Stimulated activated CD4-positive, alpha-beta T cell treated with anti-CD3 and anti-CD28 coated beads, Interleukin-12 subunit alpha, Interleukin-12 subunit beta, amount 100 ng/mL, for 24 hours (primary cell): ENCODE measurements around the gene RIPK3.
A peak's percentile ranks its signal among the peaks of the same experiment; 100 is the strongest.
"Not testable (repeated sequence)": the region's sequence is repeated elsewhere in the genome, so short reads cannot be mapped to it uniquely, and the experiment has no call there.

Experiments used
- DNase-seq, 2 experiments: peaks; one replicate each; pipeline ENCODE4 v3.0.0-alpha.2; 2020; ENCODE audit warnings: low read depth in 2 of 2

The RIPK3 gene

DNA sequence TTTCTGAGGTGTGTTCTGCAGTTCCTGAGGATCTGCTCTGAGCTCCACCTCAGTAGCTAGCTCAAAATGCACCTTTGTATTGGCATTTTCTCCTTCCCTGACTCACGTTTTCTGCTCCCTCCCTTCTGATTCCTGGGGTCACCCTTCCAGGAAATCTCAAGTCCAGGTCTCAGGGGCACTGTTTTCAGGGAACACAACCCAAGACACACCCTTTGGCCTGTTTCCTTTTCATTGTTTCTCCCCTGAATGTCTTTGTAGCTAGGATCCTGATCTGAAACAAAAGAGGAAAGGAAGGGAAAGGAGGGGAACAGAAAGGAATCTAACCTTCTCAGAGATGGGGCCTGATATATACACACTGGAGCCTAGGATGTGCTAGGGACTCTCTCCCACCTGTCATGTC is 7.3 kb upstream of the RIPK3 start:
- DNase-seq = no peak

DNA sequence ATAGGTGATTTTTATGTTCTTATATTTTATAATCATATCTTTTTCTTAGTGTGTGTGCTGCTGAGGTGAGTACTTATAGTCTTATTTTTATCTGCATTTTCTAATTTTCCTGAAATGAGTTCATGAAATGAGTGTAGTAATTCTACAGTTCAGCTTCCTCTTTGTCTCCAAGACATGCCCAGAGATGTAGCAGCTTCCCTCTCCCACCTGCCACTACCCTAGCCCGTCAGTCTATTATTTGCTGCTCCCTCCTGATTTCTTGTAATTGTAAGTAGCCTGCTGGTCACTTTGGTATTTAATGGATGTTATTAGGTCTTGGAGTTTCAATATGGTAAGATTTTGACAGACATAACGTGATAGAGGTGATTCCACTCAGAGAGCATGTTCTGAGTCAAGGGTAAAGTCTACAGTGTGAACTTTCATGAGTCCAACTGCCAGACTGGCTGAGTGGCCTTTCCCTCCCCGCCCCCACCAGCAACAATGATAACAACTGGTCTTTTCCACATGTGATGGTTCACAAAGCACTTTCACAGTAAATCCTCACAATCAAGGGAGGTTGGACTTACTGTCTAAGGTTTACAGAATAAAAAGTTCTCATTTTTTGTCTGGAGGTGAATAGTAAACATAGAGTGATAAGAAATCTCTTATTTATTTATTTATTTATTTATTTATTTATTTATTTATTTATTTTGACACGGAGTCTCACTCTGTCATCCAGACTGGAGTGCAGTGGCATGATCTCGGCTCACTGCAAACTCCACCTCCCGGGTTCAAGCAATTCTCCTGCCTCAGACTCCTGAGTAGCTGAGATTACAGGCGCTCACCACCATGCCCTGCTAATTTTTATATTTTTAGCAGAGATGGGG is 4.2 kb upstream of the RIPK3 start:
- DNase-seq = no peak

DNA sequence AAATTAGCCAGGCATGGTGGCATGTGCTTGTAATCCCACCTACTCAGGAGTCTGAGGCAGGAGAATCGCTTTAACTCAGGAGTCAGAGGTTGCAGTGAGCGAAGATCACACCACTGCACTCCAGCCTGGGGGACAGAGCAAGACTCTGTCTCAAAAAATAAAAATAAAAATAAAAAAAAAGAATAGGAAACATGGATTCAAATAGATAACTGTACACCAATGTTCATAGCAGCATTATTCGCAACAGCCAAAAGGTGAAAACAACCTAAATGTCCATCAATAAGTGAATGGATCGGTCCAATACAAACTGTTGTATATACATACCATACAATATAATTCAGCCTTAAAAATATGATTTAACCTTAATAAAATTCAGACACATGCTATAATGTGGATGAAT is 3.1 kb upstream of the RIPK3 start:
- DNase-seq = no peak

DNA sequence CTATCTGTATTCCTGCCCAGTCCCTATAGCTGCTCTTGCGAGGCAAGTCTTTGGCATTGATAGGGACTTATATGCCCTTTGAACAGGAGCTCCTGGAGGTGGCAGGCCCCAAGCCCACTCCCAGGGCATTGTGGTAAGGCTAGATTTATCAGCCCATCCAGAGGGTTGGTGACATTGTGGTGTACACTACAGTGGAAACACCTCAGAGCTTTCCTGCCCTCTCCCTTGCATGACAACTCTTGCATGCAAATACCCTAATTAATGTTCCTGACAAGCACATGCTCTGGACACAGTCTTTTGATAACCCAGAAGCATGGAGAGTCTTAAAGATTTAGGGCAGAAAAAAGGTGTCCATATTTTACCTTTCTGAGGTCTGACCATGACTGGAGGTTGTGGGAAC is 815 bp upstream of the RIPK3 start:
- DNase-seq = no peak

DNA sequence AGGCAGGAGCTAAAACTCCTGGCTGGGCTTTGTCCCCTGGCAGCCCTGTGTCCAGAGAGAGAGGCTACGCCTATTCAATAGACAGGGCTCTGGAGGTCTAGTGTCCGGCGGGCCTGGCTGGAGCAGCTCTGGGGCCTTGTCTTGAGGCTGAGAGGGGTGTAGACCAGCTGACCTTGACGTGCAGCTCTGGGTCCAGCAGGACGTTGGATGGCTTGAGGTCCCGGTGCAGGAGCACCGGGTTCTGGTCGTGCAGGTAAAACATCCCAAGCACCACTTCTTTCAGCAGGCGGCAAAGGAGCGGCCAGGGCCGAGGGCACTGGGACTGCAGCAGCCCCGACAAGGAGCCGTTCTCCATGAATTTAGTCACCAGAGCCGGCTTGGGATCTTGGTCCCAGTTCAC is 948 bp downstream of the RIPK3 start:
- no peak for DNase-seq

DNA sequence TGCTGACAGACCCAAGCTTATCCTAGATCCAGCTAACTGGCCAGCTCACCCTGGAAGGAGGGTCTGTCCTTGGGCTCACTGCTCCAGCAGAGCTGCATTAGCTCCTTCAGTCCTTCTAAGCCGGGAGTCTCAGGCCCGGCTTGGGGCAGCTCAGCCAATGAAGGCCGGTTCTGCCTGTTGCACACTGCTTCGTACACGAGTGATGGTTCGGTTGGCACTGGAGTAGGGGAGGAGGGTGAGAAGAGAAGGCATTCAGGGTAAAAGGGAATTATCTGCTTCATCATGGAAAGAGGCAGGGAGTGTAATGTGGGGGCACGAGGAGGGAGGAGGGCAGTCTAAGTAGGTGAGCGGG is 2.0 kb downstream of the RIPK3 start:
- DNase-seq = no peak

- DNase-seq = no peak
Measured at GRCh38 chr14:24337144-24337823, 2.5 kb downstream of the RIPK3 start.

- DNase-seq = no peak
Measured at GRCh38 chr14:24335461-24336171, 4.2 kb downstream of the RIPK3 start.

- no peak for DNase-seq
Measured at GRCh38 chr14:24334431-24335291, 5.1 kb downstream of the RIPK3 start, which contains the start of gene ADCY4. Gene ADCY4 (minus strand): TSS chr14:24335071. CDS start chr14:24334652, 419 bp downstream.

GRCh38 chr14:24332268-24332993 is 7.4 kb downstream of the RIPK3 start:
- DNase-seq = peak; percentile 62 to 76

DNA sequence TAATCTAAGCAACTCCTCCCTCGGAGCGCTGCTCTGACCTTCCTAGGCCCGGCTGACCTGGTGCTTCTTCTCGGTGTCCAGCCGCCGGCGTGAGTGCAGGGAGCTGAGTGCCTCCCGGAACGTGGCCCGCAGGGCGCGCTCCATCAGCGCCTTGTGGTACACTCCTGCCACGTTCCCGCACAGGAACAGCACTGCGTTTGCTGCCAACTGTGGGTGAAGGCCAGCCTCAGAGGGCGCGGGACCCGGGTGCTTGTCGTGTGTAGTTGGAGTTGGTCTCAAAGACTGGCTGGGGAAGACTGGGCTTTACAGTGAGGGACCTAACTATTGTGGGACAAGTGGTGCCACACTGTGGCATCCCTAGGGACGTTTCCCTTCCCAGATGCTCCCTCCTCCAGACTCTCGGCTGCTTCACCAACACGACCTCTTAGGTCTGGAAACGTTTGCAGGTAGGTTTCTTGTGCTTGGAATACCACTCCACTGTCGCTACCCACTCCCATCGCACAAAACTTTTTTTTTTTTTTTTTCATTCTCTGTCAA is 8.0 kb downstream of the RIPK3 start:
- no peak for DNase-seq

DNA sequence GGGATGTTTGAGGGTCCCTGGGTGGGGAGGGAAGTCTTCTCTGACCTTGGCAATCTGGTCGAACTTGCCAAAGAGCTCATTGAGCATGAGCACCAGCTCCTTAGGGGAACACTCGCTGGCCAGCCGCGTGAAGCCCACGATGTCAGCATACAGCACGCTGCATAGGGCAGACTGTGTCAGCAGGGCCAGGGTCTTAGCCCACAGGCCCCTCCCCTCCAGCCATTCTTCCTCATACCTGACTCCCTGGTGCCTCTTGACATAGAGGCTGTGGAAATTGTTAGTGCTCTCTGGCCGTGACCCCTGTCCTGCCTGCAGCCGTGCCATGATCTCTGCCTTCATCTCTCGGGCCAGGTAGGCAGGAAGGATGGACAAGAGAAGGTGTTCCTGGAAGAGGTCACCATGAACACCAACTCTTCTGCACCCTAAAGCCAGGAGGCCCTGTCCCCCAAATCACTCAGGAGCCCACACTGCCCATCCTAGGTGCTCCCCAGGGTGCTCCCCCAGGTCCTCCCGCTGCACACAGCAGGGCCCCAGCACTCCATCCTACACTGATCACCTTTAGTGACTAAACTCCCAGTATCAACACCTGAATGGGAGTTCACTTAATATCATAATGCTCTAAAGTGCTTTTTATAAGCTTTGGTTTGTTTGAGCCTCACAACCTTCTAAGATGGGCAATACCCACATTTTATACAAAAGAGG is 8.7 kb downstream of the RIPK3 start:
- DNase-seq = no peak

- DNase-seq = no peak
Measured at GRCh38 chr14:24329736-24330135, 10.1 kb downstream of the RIPK3 start.

DNA sequence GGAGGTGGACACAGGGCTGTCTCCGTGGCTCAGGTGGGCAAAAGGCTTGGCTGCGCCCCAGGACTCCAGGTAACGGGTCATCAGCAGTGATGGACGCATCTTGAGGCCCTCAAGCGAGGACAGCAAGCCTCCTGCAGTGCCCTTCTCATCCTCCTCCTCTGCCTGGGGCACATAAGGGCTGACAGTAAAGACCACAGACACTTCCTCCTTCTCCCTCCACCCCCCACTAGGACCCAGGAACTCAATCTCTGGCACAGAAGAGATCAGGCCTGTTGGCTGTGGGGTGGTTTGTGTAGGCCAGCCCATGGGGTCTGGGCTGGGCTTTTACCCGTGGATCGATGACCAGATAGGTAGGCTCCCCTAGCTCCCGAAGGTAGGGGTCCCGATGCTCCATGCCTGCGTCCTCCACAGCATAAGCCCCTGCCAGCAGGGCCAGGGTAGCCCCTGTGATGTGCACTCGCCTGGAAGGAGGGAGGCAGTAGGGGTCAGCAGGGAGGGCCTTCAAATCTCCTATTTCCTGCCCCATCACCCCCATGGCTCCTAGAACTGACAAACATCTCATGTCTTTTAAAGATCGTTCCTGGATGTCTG is 10.6 kb downstream of the RIPK3 start:
- DNase-seq = no peak

DNA sequence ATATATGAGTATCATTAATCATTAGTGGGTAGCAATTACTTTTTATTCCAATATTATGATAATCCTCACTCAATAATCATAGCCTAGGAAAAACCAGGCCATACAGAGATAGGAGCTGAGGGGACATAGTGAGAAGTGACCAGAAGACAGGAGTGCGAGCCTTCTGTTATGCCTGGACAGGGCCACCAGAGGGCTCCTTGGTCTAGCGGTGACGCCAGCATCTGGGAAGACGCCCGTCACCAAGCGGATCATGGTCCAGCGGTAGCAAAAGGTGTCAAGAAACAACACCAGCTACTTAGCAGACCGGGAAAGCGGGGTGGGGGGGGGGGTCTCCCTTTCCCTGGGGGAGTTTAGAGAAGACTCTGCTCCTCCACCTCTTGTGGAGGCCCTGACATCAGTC is 11.9 kb downstream of the RIPK3 start:
- DNase-seq = not testable (repeated sequence)

DNA sequence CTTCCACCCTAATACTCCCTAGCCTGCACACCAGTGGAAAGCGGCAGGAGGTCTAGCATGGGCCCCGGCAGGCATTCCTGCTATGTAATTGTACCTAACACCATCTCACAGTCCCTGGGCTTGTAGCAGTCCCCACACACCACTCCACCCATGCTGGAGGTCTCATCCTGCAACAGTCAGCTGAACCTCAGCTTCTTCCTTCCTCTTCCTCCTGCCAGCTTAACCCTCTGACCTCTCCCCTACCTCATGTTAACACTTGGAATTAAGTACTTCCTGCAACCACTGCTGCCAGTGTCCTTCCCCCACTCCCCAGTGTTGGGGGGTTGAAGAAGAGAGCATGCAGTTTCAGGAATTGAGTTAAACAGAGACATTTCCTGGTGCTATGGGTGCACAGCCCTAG is 12.5 kb downstream of the RIPK3 start:
- DNase-seq = no peak

GRCh38 chr14:24325963-24326362 is 13.8 kb downstream of the RIPK3 start:
- no peak for DNase-seq

GRCh38 chr14:24325041-24325530 is 14.7 kb downstream of the RIPK3 start:
- no peak for DNase-seq

GRCh38 chr14:24324024-24324423 is 15.8 kb downstream of the RIPK3 start:
- no peak for DNase-seq

GRCh38 chr14:24323341-24323740 is 16.4 kb downstream of the RIPK3 start:
- no peak for DNase-seq
